ENCODE measurements around the gene ST3GAL3. TPM values are rescaled to one million over a fixed set of nuclear protein-coding genes. Genes with fewer than 3 reads are reported as not detected.

Gene ST3GAL3
- total RNA-seq, 1 experiment from 2014 or later, result 8.3 TPM

- Mint-ChIP-seq H3K27me3 (ENCODE audit: low read depth) (peaks cover 15% of the 10 kb centered on the region), H3K9me3 (no peaks in the 10 kb centered on the region), H3K36me3 (ENCODE audit: insufficient read depth in 1 of 3, low read depth in 3 of 3) (peaks cover 0 to 6% (median 0%) of the 10 kb centered on the region in 3 experiments; a peak in 1 of 7 replicates), H3K4me1 (peaks cover 44 to 51% of the 10 kb centered on the region in 2 experiments), H3K4me3 (peak overlapping the region; percentile 76 to 88), H3K27ac (peak overlapping the region; percentile 72 to 89 (median 85); a peak in 5 of 7 replicates)
- no peaks in the 10 kb centered on the region for H3K79me1 ChIP-seq (ENCODE audit: insufficient read depth, low read depth, low read length, poor library complexity, severe bottlenecking)
- H3K14ac ChIP-seq (ENCODE audit: insufficient read depth, low read length), result no peak overlapping the region; the same call in 1 of the 2 replicates
- H3K4me2 ChIP-seq (ENCODE audit: insufficient read depth, insufficient read length, low read length), result peak overlapping the region; percentile 65
- peak; percentile 93 for DNase-seq
- no peak overlapping the region for H2BK20ac ChIP-seq (ENCODE audit: low read depth, low read length, poor library complexity, severe bottlenecking)
- H3K23ac ChIP-seq (ENCODE audit: insufficient read length, low read depth, low read length), result no peak overlapping the region
- H4K91ac ChIP-seq (ENCODE audit: insufficient read length, low read depth, low read length), result no peak overlapping the region
- no peaks in the 10 kb centered on the region for H3K27me3 ChIP-seq (ENCODE audit: insufficient read depth, low read length)
- no peaks in the 10 kb centered on the region for H3K79me2 ChIP-seq (ENCODE audit: insufficient read depth, low read length)
- H2AFZ ChIP-seq (ENCODE audit: low read length), result no peak overlapping the region
- H4K20me1 ChIP-seq (ENCODE audit: control insufficient read depth, insufficient read depth, insufficient read length), result no peaks in the 10 kb centered on the region
- no peak overlapping the region for H3K56ac ChIP-seq (ENCODE audit: insufficient read length, low read depth, low read length)
- H3K9me3 ChIP-seq (ENCODE audit: control insufficient read depth, low read depth, low read length), result no peaks in the 10 kb centered on the region
- no peak overlapping the region for H2BK120ac ChIP-seq (ENCODE audit: low read depth, low read length, poor library complexity, severe bottlenecking)
- peak; percentile 85 for TF ChIP-seq CTCF (conservative IDR thresholded peaks at IDR 0.05)
- H4K8ac ChIP-seq (replicated peaks; ENCODE audit: insufficient read length, low read depth, low read length), result no peak overlapping the region
- no peak overlapping the region for H2BK12ac ChIP-seq (ENCODE audit: insufficient read length, low read depth, low read length)
- H3K4me1 ChIP-seq (ENCODE audit: insufficient read depth, low read length), result peaks cover 8% of the 10 kb centered on the region; the same call in 1 of the 2 replicates
- H4K5ac ChIP-seq (ENCODE audit: insufficient read length, low read depth, low read length), result no peak overlapping the region
- no CpG with 5 or more reads among the region's 13 CpGs for WGBS (ENCODE audit: extremely low coverage, insufficient read length, low lambda C conversion rate)
- peaks cover 21% of the 10 kb centered on the region for H3K23me2 ChIP-seq (ENCODE audit: insufficient read length, low read depth, low read length, poor library complexity, severe bottlenecking)
- H3T11ph ChIP-seq (ENCODE audit: low read length), result no peak overlapping the region
- H2BK15ac ChIP-seq (ENCODE audit: low read depth, low read length), result no peak overlapping the region
- no peak overlapping the region for H3K9ac ChIP-seq (ENCODE audit: extremely low read depth, insufficient read length, low read length)
- no peak overlapping the region for H2BK5ac ChIP-seq (ENCODE audit: insufficient read length, low read length)
- no peak overlapping the region for H3K27ac ChIP-seq (ENCODE audit: insufficient read length, low read depth, low read length)
- H3K4ac ChIP-seq (ENCODE audit: low read depth, low read length), result no peak overlapping the region
- no peak overlapping the region for H2AK5ac ChIP-seq (ENCODE audit: insufficient read length, low read length)
- peak overlapping the region; percentile 20 for H3K18ac ChIP-seq (ENCODE audit: insufficient read length, low read depth, low read length)
Observed at GRCh38 chr1:43934101-43934985, 227.0 kb downstream of the ST3GAL3 start.
